M059J (cell line): Measurements from ENCODE around the gene SSRP1. TPM values are rescaled to one million over a fixed set of nuclear protein-coding genes. Genes with fewer than 3 reads are reported as not detected.

Experiments
- DNase-seq: peaks from one replicate; pipeline ENCODE4 v3.0.0-alpha.2; 2012; ENCODE audit warnings: low read depth
- total RNA-seq: library from RNA; depleted of rRNA; stranded (reverse); fragments of >200 nt; shearing (Covaris generic); gene quantifications from 2 replicates; pipeline ENCODE4 v1.2.3, GENCODE V29; 2014

SSRP1 gene
- total RNA-seq, 1 experiment from 2014 or later = 145 TPM

GRCh38 chr11:57300785-57301184, 34.9 kb downstream of the SSRP1 start:
- DNase-seq = no peak

- DNase-seq = no peak
Observed at GRCh38 chr11:57299150-57299737, 36.4 kb downstream of the SSRP1 start.

- DNase-seq = no peak
Observed at GRCh38 chr11:57297221-57297620, 38.5 kb downstream of the SSRP1 start.

GRCh38 chr11:57296205-57296604, 39.5 kb downstream of the SSRP1 start:
- peak; percentile 18 for DNase-seq

- peak; percentile 71 for DNase-seq
Observed at GRCh38 chr11:57294225-57295131, 41.2 kb downstream of the SSRP1 start.

GRCh38 chr11:57290288-57290687, 45.4 kb downstream of the SSRP1 start:
- DNase-seq = peak; percentile 39

- peak; percentile 82 for DNase-seq
Observed at GRCh38 chr11:57288771-57289579, 46.7 kb downstream of the SSRP1 start.

GRCh38 chr11:57287884-57288283, 47.8 kb downstream of the SSRP1 start:
- DNase-seq = no peak

- DNase-seq = no peak
Observed at GRCh38 chr11:57283231-57283990, 52.3 kb downstream of the SSRP1 start.

GRCh38 chr11:57281546-57281945, 54.1 kb downstream of the SSRP1 start:
- DNase-seq = peak; percentile 41

GRCh38 chr11:57279116-57279515, 56.6 kb downstream of the SSRP1 start:
- DNase-seq = no peak

- DNase-seq = no peak
Observed at GRCh38 chr11:57278721-57279095, 57.0 kb downstream of the SSRP1 start.

- DNase-seq = peak; percentile 70
Observed at GRCh38 chr11:57277845-57278720, 57.6 kb downstream of the SSRP1 start.

GRCh38 chr11:57276971-57277675, 58.6 kb downstream of the SSRP1 start:
- no peak for DNase-seq

GRCh38 chr11:57276169-57276970, 59.3 kb downstream of the SSRP1 start:
- DNase-seq = no peak
